Type B pancreatic cell (in vitro differentiated cells): ENCODE measurements around the gene SASS6. TPM values are rescaled to one million over a fixed set of nuclear protein-coding genes. Genes with fewer than 3 reads are reported as not detected.
A peak's percentile ranks its signal among the peaks of the same experiment; 100 is the strongest.

ENCODE experiments used
- DNase-seq: peaks from one replicate; pipeline ENCODE4 v3.0.0; 2021; ENCODE audit warnings: mixed read lengths; ENCODE audit not compliant: unreplicated experiment; ENCODE audit errors: extremely low spot score
- H3K27ac Mint-ChIP-seq: 2 replicates; pipeline ENCODE4 v1.8.0; 2021; ENCODE audit warnings: mild to moderate bottlenecking, mixed read lengths
- H3K27me3 Mint-ChIP-seq: 2 replicates; pipeline ENCODE4 v1.8.0; 2021; ENCODE audit warnings: mixed read lengths
- H3K36me3 Mint-ChIP-seq: 2 replicates; pipeline ENCODE4 v1.8.0; 2021; ENCODE audit warnings: mixed read lengths
- H3K4me1 Mint-ChIP-seq: one replicate; pipeline ENCODE4 v1.8.0; 2021; ENCODE audit warnings: mixed read lengths; ENCODE audit not compliant: unreplicated experiment
- H3K4me3 Mint-ChIP-seq: 2 replicates; pipeline ENCODE4 v1.8.0; 2021; ENCODE audit warnings: mild to moderate bottlenecking, mixed read lengths
- H3K9me3 Mint-ChIP-seq: 2 replicates; pipeline ENCODE4 v1.8.0; 2021; ENCODE audit warnings: mixed read lengths
- CTCF ChIP-seq: fragments of 200-600 bp; sonication (generic); conservative IDR thresholded peaks from 2 replicates; pipeline ENCODE4 v1.5.0; 2021; ENCODE audit warnings: antibody characterized with exemption, mild to moderate bottlenecking
- total RNA-seq: library from RNA; stranded (reverse); gene quantifications from 2 replicates; pipeline ENCODE4 v1.2.1, GENCODE V29; 2021; ENCODE audit warnings: low replicate concordance

SASS6 gene
- total RNA-seq, 1 donor from 2014 or later, result 9.2 TPM

GRCh38 chr1:100134872-100135271 lies 2.1 kb upstream of the SASS6 start:
- Mint-ChIP-seq H3K4me3 (peak overlapping the region; percentile 73), H3K36me3 (peaks cover 7% of the 10 kb centered on the region), H3K27me3 (no peaks in the 10 kb centered on the region), H3K27ac (peak overlapping the region; percentile 44), H3K4me1 (peaks cover 29% of the 10 kb centered on the region), H3K9me3 (no peaks in the 10 kb centered on the region)
- no peak for TF ChIP-seq CTCF
- DNase-seq, result no peak

- peak overlapping the region; percentile 97 for H3K27ac Mint-ChIP-seq
Observed at GRCh38 chr1:100131623-100132022, 1.1 kb downstream of the SASS6 start.

DNA sequence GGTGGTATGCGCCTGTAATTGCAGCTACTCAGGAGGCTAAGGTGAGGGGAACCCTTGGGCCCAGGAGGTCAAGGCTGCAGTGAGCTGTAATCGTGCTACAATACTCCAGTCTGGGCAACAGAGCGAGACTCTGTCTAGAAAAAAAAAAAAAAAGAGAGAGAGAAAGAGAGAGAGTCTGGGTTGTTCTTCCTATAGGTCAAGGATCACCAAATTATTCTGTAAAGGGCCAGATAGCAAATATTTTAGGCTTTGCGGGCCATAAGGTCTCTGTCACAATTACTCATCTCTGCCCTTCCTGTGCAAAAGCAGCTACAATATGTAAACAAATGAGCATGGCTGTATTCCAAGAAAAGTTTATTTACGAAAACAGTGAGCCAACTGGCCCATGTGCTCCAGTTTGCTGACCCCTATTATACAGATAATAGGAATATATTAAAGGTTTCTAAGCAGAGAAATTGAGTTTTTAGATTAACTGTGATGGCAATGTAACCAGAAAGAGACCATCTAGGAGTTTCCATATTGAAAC lies 2.1 kb downstream of the SASS6 start:
- H3K4me1 Mint-ChIP-seq, result peaks cover 29% of the 10 kb centered on the region
- DNase-seq, result no peak
- no peaks in the 10 kb centered on the region for H3K9me3 Mint-ChIP-seq
- no peaks in the 10 kb centered on the region for H3K27me3 Mint-ChIP-seq
- no peak overlapping the region for H3K27ac Mint-ChIP-seq
- peaks cover 3% of the 10 kb centered on the region for H3K36me3 Mint-ChIP-seq
- no peak for TF ChIP-seq CTCF
- no peak overlapping the region for H3K4me3 Mint-ChIP-seq

More at GRCh38 chr1:100131623-100132022, 1.1 kb downstream of the SASS6 start:
- DNase-seq, result no peak
- H3K27me3 Mint-ChIP-seq, result no peaks in the 10 kb centered on the region
- TF ChIP-seq CTCF, result no peak
- no peaks in the 10 kb centered on the region for H3K9me3 Mint-ChIP-seq
- H3K36me3 Mint-ChIP-seq, result no peaks in the 10 kb centered on the region
- peak overlapping the region; percentile 97 for H3K4me3 Mint-ChIP-seq
- H3K4me1 Mint-ChIP-seq, result peaks cover 29% of the 10 kb centered on the region

DNA sequence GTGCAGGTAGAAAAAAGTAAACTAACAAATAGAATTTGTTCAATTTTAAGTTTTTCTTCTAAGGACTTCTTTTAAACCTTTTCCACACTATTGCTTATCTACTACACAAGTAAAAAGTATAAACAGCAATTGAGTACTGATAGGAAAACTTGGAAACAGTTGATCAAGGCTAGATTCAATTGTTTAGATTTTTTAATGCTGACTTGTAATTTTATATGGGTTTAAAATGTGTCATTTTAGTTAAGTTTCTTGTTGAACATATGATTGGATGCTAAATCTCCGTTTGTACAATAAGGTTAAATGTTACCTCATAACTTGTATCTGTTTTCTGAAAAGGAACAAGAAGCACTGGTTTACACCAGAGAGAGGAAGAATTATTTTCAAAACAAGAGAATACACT lies 5.5 kb downstream of the SASS6 start:
- Mint-ChIP-seq H3K36me3 (peaks cover 3% of the 10 kb centered on the region), H3K4me3 (no peak overlapping the region), H3K4me1 (peaks cover 10% of the 10 kb centered on the region), H3K27ac (no peak overlapping the region), H3K27me3 (no peaks in the 10 kb centered on the region), H3K9me3 (no peaks in the 10 kb centered on the region)
- no peak for DNase-seq
- TF ChIP-seq CTCF, result no peak

GRCh38 chr1:100122177-100122576 lies 10.6 kb downstream of the SASS6 start:
- no peak overlapping the region for H3K27ac Mint-ChIP-seq
- H3K4me1 Mint-ChIP-seq, result no peaks in the 10 kb centered on the region
- peaks cover 3% of the 10 kb centered on the region for H3K36me3 Mint-ChIP-seq
- H3K9me3 Mint-ChIP-seq, result no peaks in the 10 kb centered on the region
- TF ChIP-seq CTCF, result no peak
- DNase-seq, result no peak
- no peak overlapping the region for H3K4me3 Mint-ChIP-seq
- H3K27me3 Mint-ChIP-seq, result no peaks in the 10 kb centered on the region

GRCh38 chr1:100115524-100115923 lies 17.2 kb downstream of the SASS6 start:
- Mint-ChIP-seq H3K27ac (no peak overlapping the region), H3K4me3 (no peak overlapping the region), H3K36me3 (peaks cover 4% of the 10 kb centered on the region), H3K4me1 (no peaks in the 10 kb centered on the region), H3K27me3 (no peaks in the 10 kb centered on the region), H3K9me3 (no peaks in the 10 kb centered on the region)
- no peak for TF ChIP-seq CTCF
- no peak for DNase-seq
